Thymus (tissue), 2 donors: ENCODE data around the gene AFTPH. TPM values are rescaled to one million over a fixed set of nuclear protein-coding genes. Genes with fewer than 3 reads are reported as not detected.

ENCODE experiments used
- polyA plus RNA-seq: library from polyadenylated mRNA; stranded (reverse); fragments of 200-250 nt; gene quantifications from one replicate; pipeline ENCODE4 v1.2.3, GENCODE V29; 2013
- total RNA-seq: library from RNA; stranded (reverse); fragments of 120-200 nt; gene quantifications from one replicate; pipeline ENCODE4 v1.2.4, GENCODE V29; 2013
- donor health status: healthy.

Gene AFTPH
- total and polyA plus RNA-seq, 2 donors: 43.2 to 76.0 TPM

Other genes with a start within 250 kb of the AFTPH start
- 1.7 TPM for gene LGALSL, start 70.2 kb upstream of the AFTPH start, total RNA-seq
- gene LGALSL, start 70.2 kb upstream of the AFTPH start, polyA plus RNA-seq: 12.8 TPM
- 13.3 TPM for gene SERTAD2, start 129.6 kb downstream of the AFTPH start, total RNA-seq
- gene SERTAD2, start 129.6 kb downstream of the AFTPH start, polyA plus RNA-seq: 37.6 TPM